DMS53 (cell line): Measurements from ENCODE around the gene ARHGAP26.

Experiments
- DNase-seq: peaks from one replicate; lab custom pipeline; 2025; lab: John Stamatoyannopoulos, UW

The ARHGAP26 gene

GRCh38 chr5:142753116-142753631, 17.0 kb upstream of the ARHGAP26 start:
- peak; percentile 24 for DNase-seq

- no peak for DNase-seq
Measured at GRCh38 chr5:142754031-142754430, 16.1 kb upstream of the ARHGAP26 start.

- no peak for DNase-seq
Measured at GRCh38 chr5:142756576-142756975, 13.6 kb upstream of the ARHGAP26 start.

GRCh38 chr5:142757564-142757963, 12.6 kb upstream of the ARHGAP26 start:
- DNase-seq: no peak

GRCh38 chr5:142758062-142758795, 11.9 kb upstream of the ARHGAP26 start:
- DNase-seq: no peak

- no peak for DNase-seq
Measured at GRCh38 chr5:142758796-142759145, 11.4 kb upstream of the ARHGAP26 start.

GRCh38 chr5:142763701-142764100, 6.5 kb upstream of the ARHGAP26 start:
- DNase-seq: no peak

GRCh38 chr5:142767178-142767577, 3.0 kb upstream of the ARHGAP26 start:
- no peak for DNase-seq

- DNase-seq: no peak
Measured at GRCh38 chr5:142767911-142768310, 2.3 kb upstream of the ARHGAP26 start.

GRCh38 chr5:142769251-142769792, 855 bp upstream of the ARHGAP26 start:
- DNase-seq: peak; percentile 32

- DNase-seq: peak; percentile 76
Measured at GRCh38 chr5:142770650-142771609, 753 bp downstream of the ARHGAP26 start.

GRCh38 chr5:142771666-142772065, 1.5 kb downstream of the ARHGAP26 start:
- DNase-seq: no peak

GRCh38 chr5:142772446-142773293, 2.5 kb downstream of the ARHGAP26 start:
- DNase-seq: peak; percentile 21

- DNase-seq: no peak
Measured at GRCh38 chr5:142777099-142777498, 6.9 kb downstream of the ARHGAP26 start.

GRCh38 chr5:142777850-142778249, 7.7 kb downstream of the ARHGAP26 start:
- no peak for DNase-seq

- peak; percentile 41 for DNase-seq
Measured at GRCh38 chr5:142779163-142779840, 9.1 kb downstream of the ARHGAP26 start.

- DNase-seq: no peak
Measured at GRCh38 chr5:142780871-142781270, 10.7 kb downstream of the ARHGAP26 start.

GRCh38 chr5:142782976-142783530, 12.9 kb downstream of the ARHGAP26 start:
- no peak for DNase-seq

GRCh38 chr5:142783601-142784341, 13.6 kb downstream of the ARHGAP26 start:
- no peak for DNase-seq

- DNase-seq: no peak
Measured at GRCh38 chr5:142784401-142784955, 14.3 kb downstream of the ARHGAP26 start.
